Measurements from ENCODE around the gene IRF2BP2. TPM values are rescaled to one million over a fixed set of nuclear protein-coding genes. Genes with fewer than 3 reads are reported as not detected.

IRF2BP2 gene
- polyA plus RNA-seq, 1 experiment, result 20.7 TPM

- ChIA-PET POLR2A (interaction anchor here (0.6 kb wide), 1 partner anchor 14 kb away, joined by 3 read pairs; no protein-coding TSS in a partner anchor), CTCF (interaction anchor here (0.6 to 1.5 kb wide), 3 partner anchors 8 to 864 kb away, joined by 3 to 4 read pairs (median 3); no protein-coding TSS in a partner anchor)
- Histone ChIP-seq H3K4me3 (ENCODE audit: low read depth, low read length) (no peak overlapping the region), H3K36me3 (ENCODE audit: control insufficient read depth, insufficient read depth, low read length) (no peaks in the 10 kb centered on the region), H3K27me3 (ENCODE audit: control insufficient read depth, insufficient read depth, low read length) (no peaks in the 10 kb centered on the region)
- DNase-seq (ENCODE audit: low read depth), result no peak
- TF ChIP-seq CTCF (IDR thresholded peaks at IDR 0.05; ENCODE audit: insufficient read depth, low read depth, low read length), result no peak
Observed at GRCh38 chr1:234621127-234621468, 11.1 kb upstream of the IRF2BP2 start.

GRCh38 chr1:234620272-234621126, 10.5 kb upstream of the IRF2BP2 start:
- Histone ChIP-seq H3K27me3 (ENCODE audit: control insufficient read depth, insufficient read depth, low read length) (no peaks in the 10 kb centered on the region), H3K36me3 (ENCODE audit: control insufficient read depth, insufficient read depth, low read length) (no peaks in the 10 kb centered on the region), H3K4me3 (ENCODE audit: low read depth, low read length) (no peak overlapping the region)
- ChIA-PET CTCF (interaction anchor here (0.9 to 2.7 kb wide), 4 partner anchors 28 to 463 kb away, joined by 3 to 9 read pairs (median 4); no protein-coding TSS in a partner anchor), POLR2A (interaction anchor here (0.7 kb wide), 1 partner anchor 106 kb away, joined by 4 read pairs; no protein-coding TSS in a partner anchor)
- no peak for DNase-seq (ENCODE audit: low read depth)
- no peak for TF ChIP-seq CTCF (IDR thresholded peaks at IDR 0.05; ENCODE audit: insufficient read depth, low read depth, low read length)

GRCh38 chr1:234619794-234620247, 9.8 kb upstream of the IRF2BP2 start:
- ChIA-PET POLR2A (interaction anchor here (0.7 kb wide), 1 partner anchor 106 kb away, joined by 4 read pairs; no protein-coding TSS in a partner anchor), CTCF (interaction anchor here (0.9 to 2.7 kb wide), 4 partner anchors 28 to 464 kb away, joined by 3 to 9 read pairs (median 4); no protein-coding TSS in a partner anchor)
- Histone ChIP-seq H3K36me3 (ENCODE audit: control insufficient read depth, insufficient read depth, low read length) (no peaks in the 10 kb centered on the region), H3K4me3 (ENCODE audit: low read depth, low read length) (no peak overlapping the region), H3K27me3 (ENCODE audit: control insufficient read depth, insufficient read depth, low read length) (no peaks in the 10 kb centered on the region)
- DNase-seq (ENCODE audit: low read depth), result no peak
- TF ChIP-seq CTCF (IDR thresholded peaks at IDR 0.05; ENCODE audit: insufficient read depth, low read depth, low read length), result no peak

GRCh38 chr1:234619071-234619480, 9.1 kb upstream of the IRF2BP2 start:
- POLR2A ChIA-PET, result no interaction called here

More at GRCh38 chr1:234619071-234619480, 9.1 kb upstream of the IRF2BP2 start:
- no peak overlapping the region for H3K4me3 ChIP-seq (ENCODE audit: low read depth, low read length)
- H3K27me3 ChIP-seq (ENCODE audit: control insufficient read depth, insufficient read depth, low read length), result no peaks in the 10 kb centered on the region
- TF ChIP-seq CTCF (IDR thresholded peaks at IDR 0.05; ENCODE audit: insufficient read depth, low read depth, low read length), result no peak
- DNase-seq (ENCODE audit: low read depth), result no peak
- no peaks in the 10 kb centered on the region for H3K36me3 ChIP-seq (ENCODE audit: control insufficient read depth, insufficient read depth, low read length)
- CTCF ChIA-PET, result interaction anchor here (2.7 kb wide), 1 partner anchor 120 kb away, joined by 9 read pairs; no protein-coding TSS in a partner anchor

Measured in BJ (cell line).